ENCODE data around the gene CCDC39. TPM values are rescaled to one million over a fixed set of nuclear protein-coding genes. Genes with fewer than 3 reads are reported as not detected.

The CCDC39 gene
- total RNA-seq, 4 donors from 2014 or later, result 0.28 to 1.2 (median 0.38) TPM; not detected in 1

GRCh38 chr3:180590396-180590795 lies 88.9 kb downstream of the CCDC39 start:
- DNase-seq (ENCODE audit: low spot score) (no peak), ATAC-seq (ENCODE audit: low FRiP score) (no peak)
- TF ChIP-seq, protein P1, sequence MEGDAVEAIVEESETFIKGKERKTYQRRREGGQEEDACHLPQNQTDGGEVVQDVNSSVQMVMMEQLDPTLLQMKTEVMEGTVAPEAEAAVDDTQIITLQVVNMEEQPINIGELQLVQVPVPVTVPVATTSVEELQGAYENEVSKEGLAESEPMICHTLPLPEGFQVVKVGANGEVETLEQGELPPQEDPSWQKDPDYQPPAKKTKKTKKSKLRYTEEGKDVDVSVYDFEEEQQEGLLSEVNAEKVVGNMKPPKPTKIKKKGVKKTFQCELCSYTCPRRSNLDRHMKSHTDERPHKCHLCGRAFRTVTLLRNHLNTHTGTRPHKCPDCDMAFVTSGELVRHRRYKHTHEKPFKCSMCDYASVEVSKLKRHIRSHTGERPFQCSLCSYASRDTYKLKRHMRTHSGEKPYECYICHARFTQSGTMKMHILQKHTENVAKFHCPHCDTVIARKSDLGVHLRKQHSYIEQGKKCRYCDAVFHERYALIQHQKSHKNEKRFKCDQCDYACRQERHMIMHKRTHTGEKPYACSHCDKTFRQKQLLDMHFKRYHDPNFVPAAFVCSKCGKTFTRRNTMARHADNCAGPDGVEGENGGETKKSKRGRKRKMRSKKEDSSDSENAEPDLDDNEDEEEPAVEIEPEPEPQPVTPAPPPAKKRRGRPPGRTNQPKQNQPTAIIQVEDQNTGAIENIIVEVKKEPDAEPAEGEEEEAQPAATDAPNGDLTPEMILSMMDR (IDR thresholded peaks at IDR 0.05), result no peak

DNA sequence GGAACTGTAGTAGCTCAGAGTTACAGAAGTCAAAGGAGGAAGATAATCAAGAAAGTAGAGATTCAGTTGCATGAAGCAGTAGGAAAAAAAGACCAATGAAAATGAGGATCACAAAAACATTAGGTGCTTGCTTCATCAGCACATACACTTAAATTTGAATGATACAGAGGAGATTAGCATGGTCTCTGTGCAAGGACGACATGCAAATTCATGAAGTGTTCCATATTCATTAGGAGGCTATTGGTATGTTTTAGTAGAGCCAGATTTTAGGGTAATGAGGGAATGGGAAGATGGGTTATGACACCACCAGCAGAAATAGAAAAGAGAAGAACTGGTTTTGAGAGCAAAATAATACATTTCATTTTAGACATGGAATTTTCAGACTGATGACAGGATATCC lies 98.4 kb downstream of the CCDC39 start:
- no peak for DNase-seq (ENCODE audit: low spot score)
- no peak for ATAC-seq (ENCODE audit: low FRiP score)
- TF ChIP-seq, protein P1 (IDR thresholded peaks at IDR 0.05), result no peak

DNA sequence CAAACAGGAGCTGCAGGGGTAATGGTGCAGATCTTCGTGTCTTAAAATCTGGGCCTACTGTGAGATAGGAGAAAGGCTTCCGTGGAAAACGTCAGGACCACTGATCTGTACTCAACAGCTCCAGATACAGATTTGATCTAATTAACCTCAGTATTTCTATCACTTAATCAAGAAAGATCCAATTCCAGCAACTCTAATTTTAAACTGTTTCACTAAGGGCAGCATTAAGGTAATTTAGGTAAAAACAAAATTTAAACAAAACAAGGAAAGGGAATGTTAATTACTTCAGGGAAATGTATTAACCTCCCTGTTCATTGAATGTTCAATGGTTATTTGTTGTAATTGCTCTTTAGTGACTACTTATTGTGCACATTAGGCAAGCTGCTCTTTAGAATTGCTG lies 103.7 kb downstream of the CCDC39 start:
- TF ChIP-seq, protein P1 (IDR thresholded peaks at IDR 0.05), result no peak

DNA sequence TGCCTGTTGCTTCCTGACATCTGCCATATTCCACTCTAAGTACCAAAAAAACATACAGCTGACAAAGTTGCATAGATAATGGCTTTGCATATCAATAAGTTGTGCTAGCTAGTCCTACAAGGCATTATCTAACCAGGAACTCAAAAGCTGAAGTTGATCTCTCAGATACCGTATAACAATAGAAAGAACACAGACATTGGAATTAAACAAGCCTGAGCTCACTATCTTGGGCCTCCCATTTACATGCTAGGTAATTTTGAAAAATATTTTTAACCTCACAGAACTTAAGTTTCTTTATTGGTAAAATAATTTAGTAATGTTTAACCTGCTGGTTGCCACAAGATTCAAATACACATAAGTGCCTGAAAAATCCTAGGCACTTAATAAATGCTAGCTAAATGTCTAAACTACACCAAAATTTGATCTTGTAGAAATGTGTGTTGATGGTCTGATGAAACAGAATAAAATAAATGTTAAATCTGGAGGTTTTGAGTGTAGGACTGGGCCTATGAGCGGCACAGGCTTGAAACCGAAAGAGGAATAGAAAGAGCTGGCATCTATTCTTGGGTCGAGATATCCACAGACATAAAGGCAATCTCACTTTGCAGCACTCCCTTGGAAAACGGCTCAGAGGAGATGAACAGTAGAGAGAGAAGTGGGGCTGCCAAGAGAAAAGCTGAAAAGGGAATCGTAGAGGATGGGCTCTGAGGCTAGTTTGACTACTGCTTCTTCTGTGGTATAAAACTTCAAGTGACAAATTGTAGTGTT lies 107.3 kb downstream of the CCDC39 start:
- no peak for DNase-seq (ENCODE audit: low spot score)
- TF ChIP-seq, protein P1 (IDR thresholded peaks at IDR 0.05), result no peak

More for the DNA sequence above, 103.7 kb downstream of the CCDC39 start:
- ATAC-seq (ENCODE audit: low FRiP score) (no peak), DNase-seq (ENCODE audit: low spot score) (no peak)

GRCh38 chr3:180570238-180570637 lies 109.1 kb downstream of the CCDC39 start:
- ATAC-seq (ENCODE audit: low FRiP score) (no peak), DNase-seq (ENCODE audit: low spot score) (no peak)
- TF ChIP-seq, protein P1 (IDR thresholded peaks at IDR 0.05), result no peak

More for the DNA sequence above, 107.3 kb downstream of the CCDC39 start:
- no peak for ATAC-seq (ENCODE audit: low FRiP score)

DNA sequence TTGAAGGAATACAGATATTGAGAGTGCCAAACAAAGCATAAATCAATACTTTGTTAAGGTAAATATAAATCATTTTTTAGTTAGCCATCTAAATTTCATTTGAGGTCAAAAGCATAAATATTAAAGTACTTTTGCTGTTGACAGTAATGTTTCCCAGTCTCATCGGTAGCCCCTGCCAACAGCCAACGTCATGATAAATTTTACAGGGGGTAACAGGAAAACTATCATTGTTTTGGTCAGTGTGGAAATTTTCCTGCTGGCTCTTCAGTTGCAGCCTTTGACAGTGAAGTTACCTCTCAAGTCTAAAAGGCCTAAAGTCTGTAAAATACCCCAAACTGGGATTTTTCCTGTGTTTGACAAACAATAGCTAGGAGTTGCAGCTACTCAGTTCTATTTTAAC lies 114.6 kb downstream of the CCDC39 start:
- DNase-seq (ENCODE audit: low spot score), result no peak
- ATAC-seq (ENCODE audit: low FRiP score), result no peak
- TF ChIP-seq, protein P1 (IDR thresholded peaks at IDR 0.05), result no peak

Small RNA genes within 50 kb of the gene (small RNA-seq; reads per million reads assigned to genes)
- gene AC068298.1 (not detected), gene RNU6-486P (not detected)

Other genes starting within 250 kb of the CCDC39 start
- 10 to 100 TPM; 35.7 to 53.1 (median 44.0) TPM for gene TTC14, start 77.3 kb downstream of the CCDC39 start, total RNA-seq
- 100 to 1,000 TPM in 3 of 4 donors, 10 to 100 TPM in 1; 94.8 to 112 (median 106) TPM for gene FXR1, start 233.2 kb upstream of the CCDC39 start, total RNA-seq